ENCODE data around the gene SPACA9. TPM values are rescaled to one million over a fixed set of nuclear protein-coding genes. Genes with fewer than 3 reads are reported as not detected.

SPACA9 gene
- total RNA-seq, 1 experiment from 2014 or later: 3.8 TPM

Other genes with a start within 250 kb of the SPACA9 start
- gene DDX31, start 208.9 kb upstream of the SPACA9 start, total RNA-seq (2014; rRNA removed; shearing (Covaris generic)): 27.3 and 32.6 TPM in 2 replicates
- gene GTF3C4, start 208.4 kb upstream of the SPACA9 start, total RNA-seq (2014; rRNA removed; shearing (Covaris generic)): 23.1 and 23.2 TPM in 2 replicates
- gene AK8, start 614 bp upstream of the SPACA9 start, total RNA-seq (2014; rRNA removed; shearing (Covaris generic)): 0.23 TPM in 1 of 2 replicates, not detected in the other
- gene TSC1, start 65.7 kb downstream of the SPACA9 start, total RNA-seq (2014; rRNA removed; shearing (Covaris generic)): 27.7 and 28.9 TPM in 2 replicates
- not detected in 2 replicates for gene GFI1B, start 99.8 kb downstream of the SPACA9 start, total RNA-seq (2014; rRNA removed; shearing (Covaris generic))
- 118 and 133 TPM in 2 replicates for gene GTF3C5, start 152.1 kb downstream of the SPACA9 start, total RNA-seq (2014; rRNA removed; shearing (Covaris generic))
- gene CEL, start 183.1 kb downstream of the SPACA9 start, total RNA-seq (2014; rRNA removed; shearing (Covaris generic)): 0.18 and 0.29 TPM in 2 replicates
- gene RALGDS, start 242.3 kb downstream of the SPACA9 start, total RNA-seq (2014; rRNA removed; shearing (Covaris generic)): 21.5 and 21.8 TPM in 2 replicates